Fibroblast of the aortic adventitia (primary cell): ENCODE measurements around the gene TBATA. TPM values are rescaled to one million over a fixed set of nuclear protein-coding genes. Genes with fewer than 3 reads are reported as not detected.
"Not testable (repeated sequence)": the region's sequence is repeated elsewhere in the genome, so short reads cannot be mapped to it uniquely, and the experiment has no call there.

Experiments
- DNase-seq: peaks from one replicate; pipeline ENCODE4 v3.0.0-alpha.2; 2010; ENCODE audit warnings: low read depth
- H3K4me3 ChIP-seq: 2 replicates; pipeline ENCODE4 v1.5.1; 2011; ENCODE audit warnings: low read depth, mild to moderate bottlenecking, control low read depth, low read length, moderate library complexity
- CTCF ChIP-seq: IDR thresholded peaks from 2 replicates; pipeline ENCODE4 v1.5.1; 2011; ENCODE audit warnings: mild to moderate bottlenecking, low read length, control low read depth, inconsistent platforms; ENCODE audit not compliant: insufficient read depth
- total RNA-seq: library from RNA; depleted of rRNA; stranded (reverse); fragments of >200 nt; gene quantifications from 2 replicates; pipeline ENCODE4 v1.2.3, GENCODE V29; 2012; ENCODE audit warnings: low replicate concordance

The TBATA gene
- total RNA-seq, 1 donor = not detected

GRCh38 chr10:70770001-70770400, 15.2 kb downstream of the TBATA start:
- no peak for DNase-seq
- H3K4me3 ChIP-seq = no peak overlapping the region
- no peak for TF ChIP-seq CTCF

DNA sequence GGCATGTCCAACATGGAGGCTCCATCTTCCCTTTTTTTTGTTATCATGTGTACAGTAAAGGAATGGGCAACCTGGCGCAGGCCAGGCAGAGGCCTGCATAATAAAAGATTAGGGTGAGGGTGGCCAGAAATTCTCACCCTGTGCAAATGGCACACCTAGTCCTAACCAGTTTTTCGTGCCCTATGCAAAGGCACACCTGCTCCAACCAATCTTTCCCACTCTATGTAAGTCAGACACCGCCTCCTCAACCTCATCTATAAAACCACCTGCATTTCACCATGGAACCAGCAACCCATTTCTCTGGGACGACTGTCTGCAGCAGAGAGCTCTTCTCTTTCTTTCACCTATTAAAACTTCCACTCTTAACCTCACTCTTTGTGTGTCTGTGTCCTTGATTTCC, 16.1 kb downstream of the TBATA start:
- no peak for TF ChIP-seq CTCF
- DNase-seq = no peak
- H3K4me3 ChIP-seq = no peak overlapping the region

- H3K4me3 ChIP-seq, DNase-seq: not testable (repeated sequence)
Observed at GRCh38 chr10:70768026-70768685, 17.0 kb downstream of the TBATA start.

GRCh38 chr10:70765794-70766594, 19.2 kb downstream of the TBATA start:
- no peak for DNase-seq
- no peak for TF ChIP-seq CTCF
- no peak overlapping the region for H3K4me3 ChIP-seq

- TF ChIP-seq CTCF = no peak
- DNase-seq = no peak
- no peak overlapping the region for H3K4me3 ChIP-seq
Observed at GRCh38 chr10:70763567-70763966, 21.6 kb downstream of the TBATA start.

- DNase-seq = no peak
- no peak overlapping the region for H3K4me3 ChIP-seq
- no peak for TF ChIP-seq CTCF
Observed at GRCh38 chr10:70762441-70763175, 22.6 kb downstream of the TBATA start.
